T47D (cell line): ENCODE measurements around the gene THSD8.
A peak's percentile ranks its signal among the peaks of the same experiment; 100 is the strongest.
"Not testable (repeated sequence)": the region's sequence is repeated elsewhere in the genome, so short reads cannot be mapped to it uniquely, and the experiment has no call there.

Source experiments
- DNase-seq, 2 experiments: peaks; one replicate each; pipeline versions ENCODE4 v3.0.0 to v3.0.0-alpha.2; 2011 to 2012; ENCODE audit warnings: low read depth in 1 of 2, low spot score in 1 of 2
- JUND ChIP-seq: IDR thresholded peaks from 2 replicates; pipeline ENCODE4 v1.6.1; 2012; ENCODE audit warnings: low read depth
- in situ Hi-C: cut with HindIII; loops from 2 replicates; pipeline ENCODE4 v1.10.0; 2016; ENCODE audit warnings: low sequenced_read_pairs, low pct_unique_long_range_greater_than_20kb

Gene THSD8

DNA sequence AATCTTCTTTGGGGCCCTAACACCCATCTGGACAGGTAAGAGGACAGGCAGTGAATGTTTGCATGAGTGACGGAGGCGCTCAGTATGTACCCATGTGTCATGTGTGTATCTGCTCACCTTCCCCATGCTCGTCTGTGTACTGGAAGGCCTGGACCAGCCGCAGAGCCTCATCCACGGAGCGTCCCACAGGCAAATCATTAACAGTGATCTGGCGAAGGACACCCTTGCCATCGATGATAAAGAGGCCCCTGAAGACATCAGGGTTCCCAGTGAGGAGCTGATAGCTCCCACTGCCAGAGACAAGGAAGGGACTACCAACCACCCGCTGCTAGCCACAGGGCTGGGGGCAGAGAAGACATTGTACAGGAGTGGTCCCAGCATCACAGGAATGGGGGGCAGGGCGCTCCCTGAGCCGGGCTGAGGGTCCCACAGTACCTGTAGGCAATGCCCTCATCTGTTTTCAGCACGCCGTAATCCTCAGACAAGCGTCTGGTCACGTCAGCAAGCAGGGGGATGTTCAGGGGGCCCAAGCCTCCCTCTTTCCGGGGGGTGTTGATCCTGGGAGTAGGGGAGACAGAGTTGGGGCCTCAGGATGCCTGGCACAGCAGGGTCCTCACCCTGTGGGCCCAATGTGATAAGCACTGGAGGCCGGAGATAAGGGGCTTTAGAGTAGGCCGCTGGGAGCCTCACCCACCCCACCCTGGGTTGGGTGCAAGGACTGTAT lies 2.0 kb upstream of the THSD8 start:
- in situ Hi-C loops = no loop called here
- TF ChIP-seq JUND = no peak
- no peak for DNase-seq

GRCh38 chr19:12800466-12800770 lies 1.5 kb upstream of the THSD8 start:
- in situ Hi-C loops = no loop called here
- no peak for DNase-seq
- TF ChIP-seq JUND = no peak

GRCh38 chr19:12800923-12801465 lies 875 bp upstream of the THSD8 start:
- no peak for DNase-seq
- in situ Hi-C loops = no loop called here
- no peak for TF ChIP-seq JUND

GRCh38 chr19:12802267-12803106 lies 618 bp downstream of the THSD8 start:
- TF ChIP-seq JUND = no peak
- no peak for DNase-seq
- in situ Hi-C loops = no loop called here

- in situ Hi-C loops = no loop called here
- TF ChIP-seq JUND = no peak
- no peak for DNase-seq
Measured at GRCh38 chr19:12804051-12804450, 2.2 kb downstream of the THSD8 start.

- no peak for TF ChIP-seq JUND
- in situ Hi-C loops = no loop called here
- peak; percentile 83 to 88 for DNase-seq
Measured at GRCh38 chr19:12806242-12807081, 4.6 kb downstream of the THSD8 start, which contains the start of gene RNASEH2A. Gene RNASEH2A, plus strand, starts transcription at chr19:12806584. Its CDS starts 90 bp downstream, at chr19:12806674.

DNA sequence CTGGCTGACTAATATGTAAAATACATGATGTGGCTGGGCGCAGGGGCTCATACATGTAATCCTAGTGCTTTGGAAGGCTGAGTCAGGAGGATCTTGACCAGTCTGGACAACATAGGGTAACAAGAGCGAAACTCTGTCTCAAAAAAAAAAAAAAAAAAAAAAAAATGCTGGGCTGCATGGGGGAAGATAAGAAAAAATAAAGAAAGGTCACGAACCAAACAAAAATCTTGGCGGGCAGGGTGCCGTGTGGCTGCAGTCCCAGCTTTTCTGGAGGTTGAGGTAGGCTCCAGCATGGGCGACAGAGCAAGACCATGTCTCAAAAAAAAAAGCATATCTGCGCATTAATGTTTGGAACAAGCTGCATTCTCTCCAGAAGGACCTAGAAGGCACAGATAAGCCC lies 13.2 kb downstream of the THSD8 start:
- TF ChIP-seq JUND = no peak
- no peak for DNase-seq
- in situ Hi-C loops = no loop called here

DNA sequence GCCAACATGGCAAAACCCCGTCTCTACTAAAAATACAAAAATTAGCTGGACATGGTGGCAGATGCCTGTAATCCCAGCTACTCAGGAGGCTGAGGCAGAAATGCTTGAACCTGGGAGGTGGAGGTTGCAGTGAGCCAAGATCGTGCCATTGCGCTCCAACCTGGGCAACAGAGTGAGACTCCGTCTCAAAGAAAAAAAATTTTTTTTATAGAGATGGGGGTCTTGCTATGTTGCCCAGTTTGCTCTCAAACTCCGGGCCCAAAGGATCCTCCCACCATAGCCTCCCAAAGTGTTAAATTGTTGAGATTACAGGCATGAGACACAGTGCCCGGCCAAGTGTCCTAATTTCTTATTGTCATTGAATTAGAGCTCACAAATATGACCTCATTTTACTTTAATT lies 15.3 kb downstream of the THSD8 start:
- DNase-seq, in situ Hi-C loops: not testable (repeated sequence)

DNA sequence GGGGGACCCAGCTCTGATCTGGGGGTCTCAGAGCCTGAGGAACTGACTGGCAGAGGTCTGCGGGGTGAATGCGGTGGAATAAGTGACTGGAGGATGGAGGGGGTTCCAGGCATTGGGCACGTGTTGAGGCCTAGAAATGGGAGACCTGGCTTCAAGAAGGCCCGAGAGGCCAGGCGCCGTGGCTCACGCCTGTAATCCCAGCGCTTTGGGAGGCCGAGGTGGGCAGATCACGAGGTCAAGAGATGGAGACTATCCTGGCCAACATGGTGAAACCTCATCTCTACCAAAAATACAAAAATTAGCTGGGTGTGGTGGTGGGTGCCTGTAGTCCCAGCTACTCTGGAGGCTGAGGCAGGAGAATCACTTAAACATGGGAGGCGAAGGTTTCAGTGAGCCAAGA lies 15.9 kb downstream of the THSD8 start:
- in situ Hi-C loops, DNase-seq: not testable (repeated sequence)

- TF ChIP-seq JUND = no peak
- no peak for DNase-seq
- in situ Hi-C loops = no loop called here
Measured at GRCh38 chr19:12821761-12822160, 19.9 kb downstream of the THSD8 start.

DNA sequence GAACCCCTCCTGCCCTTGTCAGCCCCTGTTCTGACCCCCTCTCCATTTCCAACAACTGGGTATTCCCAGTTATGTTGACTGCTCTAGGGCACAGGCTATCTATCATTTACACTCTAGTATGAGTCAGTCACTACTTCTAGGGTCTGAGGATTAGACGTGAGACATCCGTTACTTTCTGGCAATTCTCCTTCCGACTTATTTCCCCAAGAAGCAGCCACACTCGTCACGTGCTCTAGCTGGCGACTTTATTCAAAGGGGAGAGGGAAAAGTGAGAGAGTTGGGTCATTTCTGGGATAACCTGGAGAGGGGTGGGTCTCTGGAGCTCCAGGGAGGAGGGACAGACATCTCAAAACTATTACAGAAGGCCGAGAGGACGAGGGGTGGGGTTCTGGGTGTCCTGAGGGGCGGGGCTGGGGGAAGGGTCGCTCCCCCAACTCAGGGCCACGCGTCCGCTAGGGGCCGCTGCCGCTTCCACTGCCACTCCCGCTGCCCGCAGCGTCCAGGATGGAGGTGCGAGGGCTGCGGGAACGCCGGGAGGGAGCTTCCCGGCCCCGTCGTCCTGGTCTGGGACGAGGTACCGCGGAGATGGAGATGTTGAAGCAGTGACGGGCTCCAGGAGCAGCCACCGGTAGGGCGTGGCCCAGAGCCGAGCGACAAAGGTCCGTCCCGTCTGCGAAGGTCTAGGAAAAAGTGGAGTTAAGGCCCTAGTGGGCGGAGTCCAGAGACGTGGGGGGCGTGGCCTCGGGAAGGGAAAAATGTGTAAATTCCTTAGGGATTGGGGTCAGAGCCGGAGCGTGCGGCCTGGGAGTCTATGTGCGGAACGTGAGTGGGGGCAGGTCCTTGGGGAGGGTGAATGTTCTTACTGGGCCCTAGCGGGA lies 23.6 kb downstream of the THSD8 start:
- DNase-seq = peak in 1 of 2 experiments; percentile 35
- in situ Hi-C loops = no loop called here
- no peak for TF ChIP-seq JUND

- peak in 1 of 2 experiments; percentile 64 for DNase-seq
- TF ChIP-seq JUND = no peak
- in situ Hi-C loops = no loop called here
Measured at GRCh38 chr19:12828494-12828893, 26.6 kb downstream of the THSD8 start.
